ENCODE measurements around the gene NR1I3. TPM values are rescaled to one million over a fixed set of nuclear protein-coding genes. Genes with fewer than 3 reads are reported as not detected.

The NR1I3 gene
- total RNA-seq, 1 experiment from 2014 or later = not detected

GRCh38 chr1:161187311-161187710 lies 50.7 kb downstream of the NR1I3 start:
- Mint-ChIP-seq H3K36me3 (ENCODE audit: insufficient read depth in 1 of 3, low read depth in 3 of 3) (peaks cover 0 to 8% (median 8%) of the 10 kb centered on the region in 3 experiments; a peak in 4 of 7 replicates), H3K27ac (no peak overlapping the region), H3K9me3 (no peaks in the 10 kb centered on the region), H3K4me3 (no peak overlapping the region), H3K4me1 (peaks cover 4 to 10% of the 10 kb centered on the region in 2 experiments; a peak in 3 of 4 replicates), H3K27me3 (ENCODE audit: low read depth) (peaks cover 2% of the 10 kb centered on the region; the same call in 1 of the 2 replicates)
- Histone ChIP-seq H3K4me1 (ENCODE audit: insufficient read depth, low read length) (no peaks in the 10 kb centered on the region), H3K9me3 (ENCODE audit: control insufficient read depth, low read depth, low read length) (no peaks in the 10 kb centered on the region), H3K23me2 (ENCODE audit: insufficient read length, low read depth, low read length, poor library complexity, severe bottlenecking) (no peaks in the 10 kb centered on the region), H4K8ac (replicated peaks; ENCODE audit: insufficient read length, low read depth, low read length) (no peak overlapping the region), H2AK5ac (ENCODE audit: insufficient read length, low read length) (no peak overlapping the region), H3K79me2 (ENCODE audit: insufficient read depth, low read length) (no peaks in the 10 kb centered on the region), H2BK15ac (ENCODE audit: low read depth, low read length) (no peak overlapping the region), H2AFZ (ENCODE audit: low read length) (no peak overlapping the region), H3K14ac (ENCODE audit: insufficient read depth, low read length) (no peak overlapping the region), H3K4me2 (ENCODE audit: insufficient read depth, insufficient read length, low read length) (no peak overlapping the region), H4K20me1 (ENCODE audit: control insufficient read depth, insufficient read depth, insufficient read length) (peaks cover 3% of the 10 kb centered on the region), H3K56ac (ENCODE audit: insufficient read length, low read depth, low read length) (no peak overlapping the region), H3K27me3 (ENCODE audit: insufficient read depth, low read length) (no peaks in the 10 kb centered on the region), H3K79me1 (ENCODE audit: insufficient read depth, low read depth, low read length, poor library complexity, severe bottlenecking) (no peaks in the 10 kb centered on the region), H2BK120ac (ENCODE audit: low read depth, low read length, poor library complexity, severe bottlenecking) (no peak overlapping the region), H2BK20ac (ENCODE audit: low read depth, low read length, poor library complexity, severe bottlenecking) (no peak overlapping the region), H4K91ac (ENCODE audit: insufficient read length, low read depth, low read length) (no peak overlapping the region), H3K9ac (ENCODE audit: extremely low read depth, insufficient read length, low read length) (no peak overlapping the region), H3K27ac (ENCODE audit: insufficient read length, low read depth, low read length) (no peak overlapping the region), H3T11ph (ENCODE audit: low read length) (no peak overlapping the region), H2BK12ac (ENCODE audit: insufficient read length, low read depth, low read length) (no peak overlapping the region), H4K5ac (ENCODE audit: insufficient read length, low read depth, low read length) (no peak overlapping the region), H3K18ac (ENCODE audit: insufficient read length, low read depth, low read length) (no peak overlapping the region), H2BK5ac (ENCODE audit: insufficient read length, low read length) (no peak overlapping the region), H3K23ac (ENCODE audit: insufficient read length, low read depth, low read length) (no peak overlapping the region), H3K4ac (ENCODE audit: low read depth, low read length) (no peak overlapping the region)
- DNase-seq = no peak
- TF ChIP-seq CTCF (conservative IDR thresholded peaks at IDR 0.05) = no peak
- WGBS (ENCODE audit: extremely low coverage, insufficient read length, low lambda C conversion rate) = no CpG with 5 or more reads among the region's 3 CpGs

Data from H9 (cell line).